HT1080 (cell line): Measurements from ENCODE around the gene GABARAP. TPM values are rescaled to one million over a fixed set of nuclear protein-coding genes. Genes with fewer than 3 reads are reported as not detected.

Experiments
- DNase-seq: peaks from one replicate; pipeline ENCODE4 v3.0.0-alpha.2; 2015; ENCODE audit warnings: low read depth
- polyA plus RNA-seq, 2 experiments: library from polyadenylated mRNA; depleted of rRNA; stranded (reverse); fragments of >200 nt; gene quantifications; 2 replicates each; pipeline ENCODE4 v1.2.3, GENCODE V29; 2015
- total RNA-seq: library from RNA; depleted of rRNA; stranded (reverse); fragments of >200 nt; shearing (Covaris generic); gene quantifications from 2 replicates; pipeline ENCODE4 v1.2.3, GENCODE V29; 2014; rRNA removed

GABARAP gene
- total RNA-seq = 191 and 331 TPM in 2 replicates
- 353 and 537 TPM in 2 replicates for polyA plus RNA-seq (2015; cell fraction: cytosol; rRNA removed)
- polyA plus RNA-seq (2015; cell fraction: nucleus; rRNA removed) = 170 and 196 TPM in 2 replicates

DNA sequence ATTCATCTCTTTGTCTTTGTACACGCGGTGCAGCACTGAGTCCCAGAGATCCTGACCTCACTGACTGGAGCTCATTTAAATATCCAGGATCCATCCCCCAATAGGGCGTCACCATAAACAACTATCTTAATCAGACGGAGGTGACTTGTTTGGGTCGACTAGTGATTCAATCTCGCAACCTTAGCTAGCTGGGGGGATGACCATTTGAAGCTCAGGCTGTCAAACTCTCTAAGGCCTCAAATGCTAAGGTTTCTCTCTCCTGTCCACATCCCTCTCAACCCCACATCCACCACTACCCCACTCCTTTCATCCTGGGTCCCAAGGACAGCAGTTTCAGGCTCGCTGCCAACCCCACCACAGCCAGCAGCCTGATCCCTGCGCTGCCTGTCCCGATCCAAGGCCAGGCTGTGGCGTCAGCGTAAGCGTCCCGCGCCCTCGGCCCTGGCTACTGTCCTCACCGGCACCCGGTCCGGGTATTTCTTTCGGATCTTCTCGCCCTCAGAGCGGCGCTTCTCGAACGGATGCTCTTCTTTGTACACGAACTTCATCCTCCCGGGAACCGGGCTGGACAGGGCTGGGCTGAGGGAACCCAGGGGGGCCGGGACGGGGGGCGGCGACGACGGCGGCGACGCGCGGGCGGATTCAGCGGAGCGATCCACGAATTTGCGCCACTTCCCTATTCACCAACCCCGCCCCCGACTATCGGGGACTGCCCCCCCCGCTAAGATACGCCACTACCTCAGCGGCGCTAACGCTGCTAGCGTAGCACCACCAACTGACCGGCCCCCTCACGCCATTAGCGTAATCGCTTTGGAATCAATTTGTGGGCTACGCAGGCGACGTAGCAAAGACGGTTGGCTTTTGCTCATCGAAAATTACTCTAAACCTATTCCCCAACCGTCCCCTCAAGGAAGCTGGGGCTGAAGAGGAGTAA lies at the start of gene GABARAP:
GABARAP (minus strand) TSS at position 667 of the 934 bp plus-strand sequence; CDS start at position 548, 119 bp downstream.
- peak; percentile 82 for DNase-seq

- DNase-seq = no peak
These were observed 48.4 kb upstream of the GABARAP start for GRCh38 chr17:7290685-7291084.

- DNase-seq = no peak
These were observed 47.9 kb upstream of the GABARAP start for GRCh38 chr17:7290166-7290565.

GRCh38 chr17:7289256-7290032 lies 47.2 kb upstream of the GABARAP start:
- no peak for DNase-seq

GRCh38 chr17:7285679-7286078 lies 43.4 kb upstream of the GABARAP start:
- DNase-seq = no peak

DNA sequence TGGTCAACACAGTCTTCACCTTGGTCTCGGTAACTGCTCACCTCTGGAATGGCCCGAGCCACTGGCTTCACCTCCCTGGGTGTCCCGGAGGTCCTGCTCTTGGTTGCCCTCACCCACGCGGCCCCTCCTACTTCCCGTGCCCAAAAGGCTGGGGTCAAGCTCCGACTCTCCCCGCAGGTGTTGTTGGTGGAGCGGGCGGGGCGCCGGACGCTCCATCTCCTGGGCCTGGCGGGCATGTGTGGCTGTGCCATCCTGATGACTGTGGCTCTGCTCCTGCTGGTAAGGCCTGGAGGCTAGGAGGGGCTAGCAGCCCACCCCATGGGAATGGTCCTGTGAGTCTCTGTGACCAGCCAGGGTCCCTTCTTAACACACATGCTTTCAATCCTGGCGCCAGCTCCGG lies 42.7 kb upstream of the GABARAP start:
- no peak for DNase-seq

DNA sequence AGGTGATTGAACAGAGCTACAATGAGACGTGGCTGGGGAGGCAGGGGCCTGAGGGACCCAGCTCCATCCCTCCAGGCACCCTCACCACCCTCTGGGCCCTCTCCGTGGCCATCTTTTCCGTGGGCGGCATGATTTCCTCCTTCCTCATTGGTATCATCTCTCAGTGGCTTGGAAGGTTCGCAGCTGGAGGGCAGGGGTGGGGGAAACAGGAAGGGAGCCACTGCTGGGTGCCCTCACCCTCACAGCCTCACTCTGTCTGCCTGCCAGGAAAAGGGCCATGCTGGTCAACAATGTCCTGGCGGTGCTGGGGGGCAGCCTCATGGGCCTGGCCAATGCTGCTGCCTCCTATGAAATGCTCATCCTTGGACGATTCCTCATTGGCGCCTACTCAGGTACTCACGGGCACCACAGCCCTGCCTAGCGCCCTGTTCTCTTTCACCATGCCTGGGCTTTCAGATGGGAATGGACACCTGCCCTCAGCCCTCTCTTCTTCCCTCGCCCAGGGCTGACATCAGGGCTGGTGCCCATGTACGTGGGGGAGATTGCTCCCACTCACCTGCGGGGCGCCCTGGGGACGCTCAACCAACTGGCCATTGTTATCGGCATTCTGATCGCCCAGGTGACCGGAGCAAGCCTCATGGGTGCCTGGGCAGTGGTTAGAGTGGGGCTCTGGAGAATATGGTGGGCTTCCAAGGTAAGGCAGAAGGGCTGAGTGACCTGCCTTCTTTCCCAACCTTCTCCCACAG lies 41.4 kb upstream of the GABARAP start:
- no peak for DNase-seq

- no peak for DNase-seq
These were observed 40.6 kb upstream of the GABARAP start for GRCh38 chr17:7282752-7283321.

- no peak for DNase-seq
These were observed 39.9 kb upstream of the GABARAP start for GRCh38 chr17:7281953-7282751.

GRCh38 chr17:7281074-7281952 lies 39.1 kb upstream of the GABARAP start, which contains the start of gene SLC2A4:
Gene SLC2A4, plus strand, starts transcription at chr17:7281718. Its CDS starts 217 bp downstream, at chr17:7281935.
- peak; percentile 92 for DNase-seq

DNA sequence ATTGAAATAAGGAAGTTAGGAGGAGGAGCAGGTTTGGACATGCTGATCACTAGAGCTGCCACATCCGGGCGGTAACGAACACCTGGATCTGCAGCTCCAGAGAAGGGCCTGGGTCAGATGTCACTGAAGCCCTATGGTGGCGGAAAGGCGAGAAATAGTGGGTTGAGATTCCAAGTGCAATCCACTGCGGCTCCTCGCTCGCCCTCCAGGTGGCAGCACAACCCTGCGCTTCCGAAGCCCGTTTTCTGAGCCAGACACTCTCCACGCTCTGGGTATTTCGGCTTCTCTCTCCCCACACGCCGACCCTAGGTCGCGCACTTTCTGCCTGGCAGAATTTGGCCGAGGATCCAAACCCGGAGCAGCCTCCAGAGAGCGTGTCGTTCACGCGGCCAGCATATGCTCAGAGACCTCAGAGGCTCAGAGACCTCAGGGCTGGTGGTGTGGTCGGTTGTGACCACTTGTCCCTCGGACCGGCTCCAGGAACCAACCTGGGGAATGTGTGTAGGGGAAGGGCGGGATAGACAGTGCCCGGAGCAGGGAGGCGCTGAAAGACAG lies 38.3 kb upstream of the GABARAP start:
- DNase-seq = peak; percentile 78

DNA sequence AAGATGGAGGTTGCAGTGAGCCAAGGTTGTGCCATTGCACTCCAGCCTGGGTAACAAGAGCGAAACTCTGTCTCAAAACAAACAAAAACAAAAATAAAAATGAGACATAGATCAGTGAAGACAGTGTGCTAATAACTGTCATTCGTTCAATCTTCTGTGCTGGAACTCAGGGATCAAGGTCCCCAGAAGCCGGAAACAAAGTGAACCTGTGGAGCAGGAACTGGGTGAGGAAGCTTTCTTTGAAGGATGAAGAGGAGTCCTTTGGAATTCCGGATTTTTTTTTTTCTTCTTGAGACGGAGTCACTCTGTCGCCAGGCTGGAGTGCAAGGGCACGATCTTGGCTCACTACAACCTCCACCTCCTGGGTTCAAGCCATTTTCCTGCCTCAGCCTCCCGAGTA lies 37.2 kb upstream of the GABARAP start:
- no peak for DNase-seq

DNA sequence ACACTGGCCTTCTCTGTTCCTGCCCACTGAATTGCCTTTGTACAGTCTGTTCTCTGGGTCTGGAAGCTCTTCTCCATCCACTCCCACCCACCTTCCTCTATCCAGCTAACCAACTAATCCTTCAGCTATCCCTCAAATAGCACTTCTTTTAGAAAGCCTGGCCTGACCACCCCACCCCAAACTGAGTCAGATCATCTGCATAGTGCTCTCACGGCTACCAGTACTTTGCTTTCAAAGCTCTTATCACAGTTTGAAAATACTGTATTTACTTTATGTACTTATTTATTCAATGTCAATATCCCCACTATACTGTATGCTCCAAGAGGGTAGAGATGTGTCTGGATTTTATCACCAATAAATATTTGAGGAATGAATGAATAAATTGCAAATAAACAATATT lies 24.5 kb upstream of the GABARAP start:
- peak; percentile 17 for DNase-seq

DNA sequence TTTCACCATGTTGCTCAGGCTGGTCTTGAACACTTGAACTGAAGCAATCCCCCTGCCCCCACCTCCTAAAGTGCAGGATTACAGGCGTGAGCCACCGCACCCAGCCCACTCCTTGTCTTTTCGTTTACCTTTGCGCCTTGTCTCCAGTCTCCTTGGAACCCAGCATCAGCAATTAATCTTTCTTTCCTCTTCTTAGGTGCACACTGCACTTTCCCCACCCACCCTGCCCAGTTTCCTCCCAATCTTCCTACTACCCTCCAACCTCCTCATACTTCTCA lies 21.5 kb upstream of the GABARAP start:
- DNase-seq = no peak

- no peak for DNase-seq
These were observed 20.9 kb upstream of the GABARAP start for GRCh38 chr17:7262935-7263800.

DNA sequence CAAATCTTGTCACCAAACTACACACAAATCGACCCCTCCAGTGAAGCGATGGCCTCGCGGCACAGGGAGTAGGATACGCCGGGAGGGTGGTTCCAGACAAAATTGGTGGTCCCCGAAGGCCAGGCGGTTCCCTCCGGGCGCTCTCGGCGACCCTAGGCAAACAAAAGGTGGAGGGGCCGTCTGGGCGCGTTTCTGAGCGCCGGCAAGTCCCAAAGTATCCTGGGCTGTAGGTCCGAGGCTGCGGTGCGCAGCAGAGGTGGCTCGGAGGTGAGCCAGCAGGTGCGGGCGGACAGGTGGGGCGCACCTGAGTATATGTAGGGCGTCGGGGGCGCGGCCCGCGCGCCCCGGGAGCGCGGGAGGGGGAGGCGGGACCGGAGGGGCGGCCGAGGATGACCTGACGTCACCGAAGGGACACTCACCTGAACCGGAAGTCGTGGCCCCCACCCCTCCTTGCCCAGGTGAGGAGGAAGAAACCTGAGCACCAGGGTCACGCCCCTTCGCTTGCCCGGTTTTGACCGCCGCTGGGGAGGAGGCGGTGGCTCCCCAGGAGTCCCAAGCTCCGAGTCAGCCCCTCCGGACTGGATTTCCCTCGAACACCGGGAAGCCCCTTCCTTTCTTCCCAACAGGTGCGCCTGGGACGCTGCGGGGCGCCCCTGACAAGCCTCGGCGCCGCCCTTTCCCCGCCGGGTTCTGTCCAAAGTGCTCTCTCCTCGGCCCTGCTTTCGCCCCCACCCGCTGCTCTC lies 20.1 kb upstream of the GABARAP start, which contains the start of gene CLDN7:
CLDN7 (minus strand) TSS at position 287 of the 743 bp plus-strand sequence. CDS start 435 bp downstream, outside the sequence.
- no peak for DNase-seq
